ENCODE measurements around the gene CLEC4G.

- TF ChIP-seq CTCF (IDR thresholded peaks at IDR 0.05; ENCODE audit: insufficient read depth, low read length, poor library complexity, severe bottlenecking) = no peak
- no peak for TF ChIP-seq EZH2phosphoT487 (conservative IDR thresholded peaks at IDR 0.05; ENCODE audit: low read length)
Observed at GRCh38 chr19:7689165-7689564, 42.7 kb downstream of the CLEC4G start.

All from SU-DHL-6 (cell line).